HepG2 (cell line): Measurements from ENCODE around the gene FBXO41.

Experiments
- BCL6 ChIP-seq: IDR thresholded peaks from 2 replicates; pipeline ENCODE4 v1.6.1; 2016; ENCODE audit warnings: missing genetic modification reagents, missing compliant biosample characterization
- CC2D1A ChIP-seq: sonication (generic); formaldehyde crosslinking; IDR thresholded peaks from 2 replicates; pipeline ENCODE4 v1.8.1; 2023; ENCODE audit warnings: mild to moderate bottlenecking, missing genetic modification reagents
- EP300 ChIP-seq, 3 experiments: sonication (generic) in 1 of 3; formaldehyde crosslinking in 1 of 3; IDR thresholded peaks; 2 replicates each; pipeline versions ENCODE4 v1.5.1 to v1.6.1; 2011 to 2020; ENCODE audit warnings: low read depth in 2 of 3, low read length in 2 of 3, borderline replicate concordance in 1 of 3, improper control_type of control experiment in 1 of 3, mild to moderate bottlenecking in 1 of 3, missing genetic modification reagents in 1 of 3, moderate library complexity in 1 of 3
- EZH2 ChIP-seq: conservative IDR thresholded peaks from 2 replicates; pipeline ENCODE4 v1.6.1; 2012; ENCODE audit warnings: mild to moderate bottlenecking, low read depth, low read length, moderate library complexity
- HBP1 ChIP-seq: IDR thresholded peaks from 2 replicates; pipeline ENCODE4 v1.6.1; 2016; ENCODE audit warnings: low read depth, control low read depth
- HDAC6 ChIP-seq: fragments of 200-600 bp; sonication (generic); IDR thresholded peaks from 2 replicates; pipeline ENCODE4 v1.7.0; 2017; ENCODE audit warnings: mild to moderate bottlenecking, antibody characterized with exemption, low read length, low read depth
- HINFP ChIP-seq: sonication (generic); formaldehyde crosslinking; IDR thresholded peaks from 2 replicates; pipeline ENCODE4 v1.4.0; 2020; ENCODE audit warnings: low read depth, mild to moderate bottlenecking, missing genetic modification reagents
- ISX ChIP-seq: sonication (generic); formaldehyde crosslinking; conservative IDR thresholded peaks from 2 replicates; pipeline ENCODE4 v1.5.0; 2020; ENCODE audit warnings: missing genetic modification reagents
- MATR3 ChIP-seq: sonication (generic); formaldehyde crosslinking; IDR thresholded peaks from 2 replicates; pipeline ENCODE4 v1.4.0; 2020; ENCODE audit warnings: missing genetic modification reagents
- RARG ChIP-seq: sonication (generic); formaldehyde crosslinking; IDR thresholded peaks from 2 replicates; pipeline ENCODE4 v1.4.0; 2020; ENCODE audit warnings: low read depth, mild to moderate bottlenecking, missing genetic modification reagents
- REST ChIP-seq, 2 experiments: IDR thresholded peaks; 2 replicates each; pipeline ENCODE4 v1.6.1; 2011 to 2012; ENCODE audit warnings: low read length in 2 of 2, borderline replicate concordance in 1 of 2, low read depth in 1 of 2, mild to moderate bottlenecking in 1 of 2, moderate library complexity in 1 of 2
- TEAD3 ChIP-seq: optimal IDR thresholded peaks from 2 replicates; pipeline ENCODE3; 2016; ENCODE audit warnings: borderline replicate concordance

- no peak for TF ChIP-seq HBP1 (CRISPR knock-in tag)
- peak; percentile 87; the same call in 1 of the 2 replicates for TF ChIP-seq MATR3 (CRISPR knock-in tag)
- no peak for TF ChIP-seq EZH2
- no peak for TF ChIP-seq REST (IDR thresholded peaks at IDR 0.05; ENCODE audit: borderline replicate concordance in 1 of 2, low read depth in 1 of 2, low read length in 2 of 2)
- TF ChIP-seq EP300 (IDR thresholded peaks at IDR 0.05; ENCODE audit: low read depth in 2 of 2, low read length in 2 of 2) = no peak
- no peak for TF ChIP-seq EP300 (CRISPR knock-in tag; IDR thresholded peaks at IDR 0.05; ENCODE audit: borderline replicate concordance)
- no peak for TF ChIP-seq ISX
- TF ChIP-seq BCL6 (CRISPR knock-in tag) = no peak
- no peak for TF ChIP-seq CC2D1A
- TF ChIP-seq HDAC6 = no peak
- TF ChIP-seq TEAD3 (CRISPR knock-in tag) = no peak
- TF ChIP-seq HINFP (CRISPR knock-in tag) = peak; percentile 44; the same call in 1 of the 2 replicates
- TF ChIP-seq RARG (CRISPR knock-in tag) = no peak
Measured at GRCh38 chr2:73232403-73233153, 51.7 kb downstream of the FBXO41 start.
